Endothelial cell of umbilical vein (primary cell): ENCODE data around the gene CACNA1A. TPM values are rescaled to one million over a fixed set of nuclear protein-coding genes. Genes with fewer than 3 reads are reported as not detected.

ENCODE experiments used
- BruUV-seq: library from RNA; stranded (reverse); fragments of 400-500 nt; replicated peaks from 2 replicates; lab custom pipeline; 2021; lab: Mats Ljungman, UMichigan
- CTCF ChIA-PET: fragments of 300-600, 350-600 bp; sonication (Branson Sonifier 250); formaldehyde crosslinking; loops from one replicate; lab custom pipeline; 2021; ENCODE audit warnings: antibody characterized with exemption, inconsistent platforms; lab: Charles Lee
- POLR2A ChIA-PET: fragments of 300-600, 350-600 bp; sonication (Branson Sonifier 250); formaldehyde crosslinking; loops from one replicate; lab custom pipeline; 2021; ENCODE audit warnings: antibody characterized with exemption, inconsistent platforms; lab: Charles Lee
- DNase-seq: peaks from one replicate; pipeline ENCODE4 v3.0.0-alpha.2; 2011; ENCODE audit warnings: low read depth, low spot score
- FAIRE-seq: peaks from 2 replicates; lab custom pipeline; 2011; peaks lifted over from hg19 to GRCh38; lab: Jason Lieb, UNC
- H2AFZ ChIP-seq: 2 replicates; pipeline ENCODE4 v1.6.0; 2012; ENCODE audit warnings: low read depth, low read length, control low read depth, inconsistent platforms
- H3K27ac ChIP-seq: 2 replicates; pipeline ENCODE4 v1.5.1; 2011; ENCODE audit warnings: low read depth, mild to moderate bottlenecking, control low read depth, low read length, moderate library complexity; ENCODE audit not compliant: insufficient read depth
- H3K27me3 ChIP-seq, 2 experiments: 2 replicates each; pipeline versions ENCODE4 v1.6.0 to v1.6.1; 2011; ENCODE audit warnings: low read length in 2 of 2, mixed read lengths in 1 of 2; ENCODE audit not compliant: control insufficient read depth in 2 of 2, insufficient read depth in 2 of 2
- H3K36me3 ChIP-seq, 2 experiments: 2 replicates in 1 of 2; 3 replicates in 1 of 2; pipeline ENCODE4 v1.5.1; 2011; ENCODE audit warnings: low read length in 2 of 2, mild to moderate bottlenecking in 1 of 2, moderate library complexity in 1 of 2; ENCODE audit not compliant: control insufficient read depth in 2 of 2, insufficient read depth in 2 of 2; ENCODE audit errors: extremely low read depth in 1 of 2
- H3K4me1 ChIP-seq: 3 replicates; pipeline ENCODE4 v1.5.1; 2011; ENCODE audit warnings: mild to moderate bottlenecking, low read length; ENCODE audit not compliant: control insufficient read depth, insufficient read depth; ENCODE audit errors: extremely low read depth
- H3K4me2 ChIP-seq: 2 replicates; pipeline ENCODE4 v1.6.1; 2011; ENCODE audit warnings: low read length, control low read depth, mixed read lengths; ENCODE audit not compliant: insufficient read depth
- H3K4me3 ChIP-seq, 3 experiments: fragments of 200-600 bp in 1 of 3; sonication (generic), shearing (Covaris generic) in 1 of 3; replicated peaks in 1 of 3; 2 replicates each; pipeline ENCODE4 v1.5.1; 2011 to 2016; ENCODE audit warnings: control low read depth in 3 of 3, low read length in 3 of 3, mild to moderate bottlenecking in 2 of 3, inconsistent platforms in 1 of 3, low read depth in 1 of 3, moderate library complexity in 1 of 3; ENCODE audit not compliant: insufficient read depth in 1 of 3
- H3K79me2 ChIP-seq: 2 replicates; pipeline ENCODE4 v1.6.0; 2012; ENCODE audit warnings: low read length, inconsistent platforms; ENCODE audit not compliant: control insufficient read depth, insufficient read depth
- H3K9ac ChIP-seq: replicated peaks from 2 replicates; pipeline ENCODE3; 2011; ENCODE audit warnings: low read length, control low read depth; ENCODE audit not compliant: insufficient read depth; ENCODE audit errors: extremely low read depth
- H3K9me1 ChIP-seq: replicated peaks from 3 replicates; pipeline ENCODE4 v1.6.0; 2011; ENCODE audit warnings: mild to moderate bottlenecking, low read length; ENCODE audit not compliant: control insufficient read depth, insufficient read depth; ENCODE audit errors: extremely low read depth
- H3K9me3 ChIP-seq: replicated peaks from 2 replicates; pipeline ENCODE4 v1.5.1; 2012; ENCODE audit warnings: low read length, inconsistent platforms; ENCODE audit not compliant: control insufficient read depth, insufficient read depth
- H4K20me1 ChIP-seq: replicated peaks from 2 replicates; pipeline ENCODE3; 2011; ENCODE audit warnings: mild to moderate bottlenecking, low read length; ENCODE audit not compliant: control insufficient read depth, insufficient read depth; ENCODE audit errors: extremely low read depth
- EZH2 ChIP-seq: IDR thresholded peaks from 2 replicates; pipeline ENCODE4 v1.6.1; 2012; ENCODE audit warnings: borderline replicate concordance, low read depth, mild to moderate bottlenecking, moderate library complexity, low read length, inconsistent platforms; ENCODE audit not compliant: severe bottlenecking
- FOS ChIP-seq: IDR thresholded peaks from 2 replicates; pipeline ENCODE4 v1.6.1; 2011; ENCODE audit warnings: mild to moderate bottlenecking, low read length, moderate library complexity, borderline replicate concordance; ENCODE audit not compliant: insufficient read depth
- GATA2 ChIP-seq: IDR thresholded peaks from 2 replicates; pipeline ENCODE4 v1.7.0; 2011; ENCODE audit warnings: low read depth, mild to moderate bottlenecking, moderate library complexity, mixed read lengths, low read length; ENCODE audit not compliant: insufficient read length, insufficient read depth
- JUN ChIP-seq: IDR thresholded peaks from 2 replicates; pipeline ENCODE4 v1.6.1; 2011; ENCODE audit warnings: borderline replicate concordance, low read depth; ENCODE audit not compliant: insufficient read length, insufficient read depth
- MYC ChIP-seq: IDR thresholded peaks from one replicate; pipeline ENCODE4 v1.6.1; 2011; ENCODE audit warnings: mild to moderate bottlenecking, low read depth, low read length
- POLR2A ChIP-seq: IDR thresholded peaks from 2 replicates; pipeline ENCODE4 v1.6.1; 2012; ENCODE audit warnings: low read depth, mild to moderate bottlenecking, control low read depth, low read length
- POLR2AphosphoS5 ChIP-seq: IDR thresholded peaks from 2 replicates; pipeline ENCODE4 v1.6.1; 2012; ENCODE audit warnings: low read depth, mild to moderate bottlenecking, control low read depth, low read length, moderate library complexity; ENCODE audit not compliant: insufficient read depth
- dilution Hi-C: fragments of 300-500 bp; cut with MboI; formaldehyde crosslinking; loops from one replicate; pipeline ENCODE4 v1.15.0; 2019; ENCODE audit warnings: low sequenced_read_pairs; ENCODE audit not compliant: extremely low pct_ligation_motif_present
- intact Hi-C: fragments of 100-400 bp; cut with micrococcal nuclease; formaldehyde crosslinking; loops from one replicate; pipeline ENCODE4 v1.10.0; 2022
- polyA plus RNA-seq, 4 experiments: library from polyadenylated mRNA; depleted of rRNA in 3 of 4; stranded (reverse) in 3 of 4; unstranded in 1 of 4; fragments of >200 nt; gene quantifications; 2 replicates each; pipeline versions ENCODE4 v1.2.1 to v1.2.3, GENCODE V29; 2011 to 2012; ENCODE audit warnings: missing spikeins in 1 of 4
- total RNA-seq: library from RNA; stranded (reverse); gene quantifications from 2 replicates; pipeline ENCODE4 v1.2.3, GENCODE V29; 2021
- TF ChIP-seq, protein P1 (sequence below), 2 donors: IDR thresholded peaks; 1 replicate in 1 of 2; 2 replicates in 1 of 2; pipeline ENCODE4 v1.5.1; 2011; ENCODE audit warnings: low read length in 2 of 2, mild to moderate bottlenecking in 2 of 2, moderate library complexity in 2 of 2, control low read depth in 1 of 2, inconsistent platforms in 1 of 2, low read depth in 1 of 2; ENCODE audit not compliant: insufficient read depth in 1 of 2; ENCODE audit errors: extremely low read depth in 1 of 2
- TF ChIP-seq, protein P2 (sequence below): IDR thresholded peaks from 2 replicates; pipeline ENCODE4 v1.6.1; 2011; ENCODE audit not compliant: insufficient read depth, insufficient read length

The CACNA1A gene
- total and polyA plus RNA-seq, 2 donors (not counting 3 experiments of a cell fraction or from before 2014, with no cell fraction given): 0.17 to 0.38 TPM

DNA sequence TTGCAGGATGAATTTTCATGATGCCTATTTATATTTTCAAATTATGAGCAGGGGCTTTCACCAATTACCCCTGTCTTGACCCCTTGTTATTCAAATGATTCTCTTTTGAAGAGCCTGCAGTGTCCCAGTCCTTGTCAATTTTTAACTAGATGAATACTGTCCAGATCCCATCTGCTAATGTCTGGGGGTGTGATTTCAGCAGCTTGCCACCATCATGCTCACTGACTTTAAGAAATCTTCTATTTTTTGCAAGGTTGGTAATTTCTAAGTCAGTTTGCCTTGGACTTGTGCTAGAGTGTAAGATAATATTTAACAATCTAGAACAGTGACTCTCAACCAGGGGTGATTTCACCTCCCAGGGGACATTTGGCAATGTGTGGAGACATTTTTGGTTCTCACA is 106.0 kb downstream of the CACNA1A start:
- ChIA-PET CTCF (interaction anchor here (2.0 to 3.1 kb wide), 2 partner anchors 28 to 175 kb away, joined by 5 to 14 read pairs; no protein-coding TSS in a partner anchor), POLR2A (no interaction called here)
- H3K4me3 ChIP-seq: no peak overlapping the region
- no peaks in the 10 kb centered on the region for H4K20me1 ChIP-seq
- no peak overlapping the region for H2AFZ ChIP-seq
- no TSS peak for BruUV-seq
- no peaks in the 10 kb centered on the region for H3K79me2 ChIP-seq
- H3K4me2 ChIP-seq: no peak overlapping the region
- H3K9me1 ChIP-seq: no peaks in the 10 kb centered on the region
- H3K27ac ChIP-seq: no peak overlapping the region
- peaks cover 18% of the 10 kb centered on the region for H3K4me1 ChIP-seq
- intact Hi-C loops: no loop called here
- no peaks in the 10 kb centered on the region for H3K36me3 ChIP-seq
- no peak for FAIRE-seq
- no peak overlapping the region for H3K9ac ChIP-seq
- no peak for DNase-seq
- no peaks in the 10 kb centered on the region for H3K9me3 ChIP-seq
- TF ChIP-seq POLR2A (no peak), FOS (no peak), EZH2 (no peak), JUN (no peak), GATA2 (no peak), POLR2AphosphoS5 (no peak), MYC (no peak)
- TF ChIP-seq, protein P1, sequence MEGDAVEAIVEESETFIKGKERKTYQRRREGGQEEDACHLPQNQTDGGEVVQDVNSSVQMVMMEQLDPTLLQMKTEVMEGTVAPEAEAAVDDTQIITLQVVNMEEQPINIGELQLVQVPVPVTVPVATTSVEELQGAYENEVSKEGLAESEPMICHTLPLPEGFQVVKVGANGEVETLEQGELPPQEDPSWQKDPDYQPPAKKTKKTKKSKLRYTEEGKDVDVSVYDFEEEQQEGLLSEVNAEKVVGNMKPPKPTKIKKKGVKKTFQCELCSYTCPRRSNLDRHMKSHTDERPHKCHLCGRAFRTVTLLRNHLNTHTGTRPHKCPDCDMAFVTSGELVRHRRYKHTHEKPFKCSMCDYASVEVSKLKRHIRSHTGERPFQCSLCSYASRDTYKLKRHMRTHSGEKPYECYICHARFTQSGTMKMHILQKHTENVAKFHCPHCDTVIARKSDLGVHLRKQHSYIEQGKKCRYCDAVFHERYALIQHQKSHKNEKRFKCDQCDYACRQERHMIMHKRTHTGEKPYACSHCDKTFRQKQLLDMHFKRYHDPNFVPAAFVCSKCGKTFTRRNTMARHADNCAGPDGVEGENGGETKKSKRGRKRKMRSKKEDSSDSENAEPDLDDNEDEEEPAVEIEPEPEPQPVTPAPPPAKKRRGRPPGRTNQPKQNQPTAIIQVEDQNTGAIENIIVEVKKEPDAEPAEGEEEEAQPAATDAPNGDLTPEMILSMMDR (IDR thresholded peaks at IDR 0.05; ENCODE audit: extremely low read depth in 1 of 2, insufficient read depth in 1 of 2, low read depth in 1 of 2, low read length in 2 of 2): no peak
- TF ChIP-seq, protein P2, sequence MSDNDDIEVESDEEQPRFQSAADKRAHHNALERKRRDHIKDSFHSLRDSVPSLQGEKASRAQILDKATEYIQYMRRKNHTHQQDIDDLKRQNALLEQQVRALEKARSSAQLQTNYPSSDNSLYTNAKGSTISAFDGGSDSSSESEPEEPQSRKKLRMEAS: no peak
- dilution Hi-C loops: no loop called here
- H3K27me3 ChIP-seq: no peaks in the 10 kb centered on the region
